ENCODE measurements around the gene IL22RA1.

DNA sequence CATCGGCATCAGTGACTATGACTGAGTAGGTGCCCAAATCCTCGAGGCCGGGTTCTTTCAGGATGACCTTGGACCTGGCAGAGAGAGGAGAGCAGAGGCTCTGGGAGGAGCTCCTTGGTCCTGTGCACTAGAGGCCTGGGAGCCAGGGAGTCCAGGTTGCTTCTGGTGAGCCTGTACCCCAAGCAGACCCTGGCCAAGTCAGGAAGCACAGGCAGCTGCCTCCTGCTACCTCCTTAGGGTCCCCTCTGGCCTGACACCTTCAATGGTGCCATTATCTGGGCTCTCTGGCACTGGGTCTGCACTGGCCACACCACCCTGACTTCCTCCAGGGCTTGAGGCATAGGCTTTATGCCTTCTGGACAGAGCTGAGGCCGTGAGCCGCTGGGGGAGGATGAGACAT is 68.7 kb downstream of the IL22RA1 start:
- no peak for TF ChIP-seq RAD21 (conservative IDR thresholded peaks at IDR 0.05 in 1 of 2, IDR thresholded peaks at IDR 0.05 in 1 of 2)
- no peak for TF ChIP-seq POLR2A (IDR thresholded peaks at IDR 0.05; ENCODE audit: low read length)

Measured in A549 (cell line).